GM21447 (cell line): Measurements from ENCODE around the gene INTS15.

Source experiments
- ATAC-seq: cut with Tn5 transposase; IDR thresholded peaks from one replicate; pipeline ENCODE4 v1.9.1; 2021; ENCODE audit not compliant: unreplicated experiment

The INTS15 gene

DNA sequence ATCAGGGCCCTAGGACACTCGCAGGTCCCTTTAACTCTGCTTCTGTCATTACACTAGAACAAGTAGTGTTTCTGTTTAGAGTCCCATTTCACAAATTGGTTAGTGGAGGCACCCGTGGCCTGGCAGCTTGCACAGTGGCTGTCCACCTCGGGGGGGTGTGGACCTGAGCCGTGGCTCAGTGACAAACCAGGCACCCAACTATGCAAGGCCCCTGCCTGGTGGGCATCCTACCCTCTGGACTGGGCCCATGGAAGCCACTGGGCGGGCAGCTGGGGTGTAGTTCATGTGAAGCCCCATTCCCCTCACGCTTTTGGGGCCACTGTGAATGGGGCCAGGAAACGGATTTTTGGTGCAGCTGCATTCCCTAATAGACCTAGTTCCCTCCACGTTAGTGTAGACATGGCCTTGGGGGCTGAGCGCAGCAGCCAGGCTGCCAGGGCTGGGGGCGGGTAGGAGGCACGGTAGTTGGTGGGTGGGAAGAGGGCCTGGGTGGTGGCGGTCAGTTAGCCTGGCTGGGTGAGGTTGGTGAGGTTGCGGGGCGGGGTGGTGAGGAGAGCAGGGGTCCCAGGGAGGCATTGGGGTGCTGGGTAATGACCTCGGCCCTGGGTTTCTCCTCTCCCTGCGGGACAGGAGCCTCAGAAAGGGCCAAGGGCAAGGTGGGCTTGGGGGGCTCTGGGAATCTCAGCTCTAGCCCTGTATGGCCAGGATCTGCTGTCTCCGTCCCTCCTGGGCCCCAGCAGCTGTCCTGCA is 66.0 kb downstream of the INTS15 start:
- ATAC-seq = no peak

- no peak for ATAC-seq
Measured at GRCh38 chr7:6656413-6656812, 66.6 kb downstream of the INTS15 start.
